ENCODE results near the gene HABP4. TPM values are rescaled to one million over a fixed set of nuclear protein-coding genes. Genes with fewer than 3 reads are reported as not detected.

Gene HABP4
- total RNA-seq, 3 donors from 2014 or later = 2.5 to 14.1 (median 3.8) TPM

GRCh38 chr9:96496368-96497116 lies 46.6 kb downstream of the HABP4 start:
- Histone ChIP-seq H3K9me3 (no peaks in the 10 kb centered on the region), H3K36me3 (ENCODE audit: low read depth) (no peaks in the 10 kb centered on the region), H3K4me1 (ENCODE audit: low read depth) (no peaks in the 10 kb centered on the region), H3K4me3 (no peak overlapping the region)
- intact Hi-C loops (cut with DNase I, micrococcal nuclease) = no loop called here
- TF ChIP-seq, protein P1, sequence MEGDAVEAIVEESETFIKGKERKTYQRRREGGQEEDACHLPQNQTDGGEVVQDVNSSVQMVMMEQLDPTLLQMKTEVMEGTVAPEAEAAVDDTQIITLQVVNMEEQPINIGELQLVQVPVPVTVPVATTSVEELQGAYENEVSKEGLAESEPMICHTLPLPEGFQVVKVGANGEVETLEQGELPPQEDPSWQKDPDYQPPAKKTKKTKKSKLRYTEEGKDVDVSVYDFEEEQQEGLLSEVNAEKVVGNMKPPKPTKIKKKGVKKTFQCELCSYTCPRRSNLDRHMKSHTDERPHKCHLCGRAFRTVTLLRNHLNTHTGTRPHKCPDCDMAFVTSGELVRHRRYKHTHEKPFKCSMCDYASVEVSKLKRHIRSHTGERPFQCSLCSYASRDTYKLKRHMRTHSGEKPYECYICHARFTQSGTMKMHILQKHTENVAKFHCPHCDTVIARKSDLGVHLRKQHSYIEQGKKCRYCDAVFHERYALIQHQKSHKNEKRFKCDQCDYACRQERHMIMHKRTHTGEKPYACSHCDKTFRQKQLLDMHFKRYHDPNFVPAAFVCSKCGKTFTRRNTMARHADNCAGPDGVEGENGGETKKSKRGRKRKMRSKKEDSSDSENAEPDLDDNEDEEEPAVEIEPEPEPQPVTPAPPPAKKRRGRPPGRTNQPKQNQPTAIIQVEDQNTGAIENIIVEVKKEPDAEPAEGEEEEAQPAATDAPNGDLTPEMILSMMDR (IDR thresholded peaks at IDR 0.05) = no peak
- DNase-seq = no peak
- no peak for ATAC-seq

- Histone ChIP-seq H3K4me3 (no peak overlapping the region), H3K36me3 (ENCODE audit: low read depth) (no peaks in the 10 kb centered on the region), H3K4me1 (ENCODE audit: low read depth) (no peaks in the 10 kb centered on the region), H3K9me3 (no peaks in the 10 kb centered on the region)
- intact Hi-C loops (cut with DNase I, micrococcal nuclease) = no loop called here
- DNase-seq = no peak
- ATAC-seq = no peak
- TF ChIP-seq, protein P1 (IDR thresholded peaks at IDR 0.05) = no peak
Measured at GRCh38 chr9:96497117-96497399, 47.1 kb downstream of the HABP4 start.

GRCh38 chr9:96498796-96499195 lies 48.8 kb downstream of the HABP4 start:
- DNase-seq = no peak
- no peaks in the 10 kb centered on the region for H3K9me3 ChIP-seq
- no peaks in the 10 kb centered on the region for H3K4me1 ChIP-seq (ENCODE audit: low read depth)
- intact Hi-C loops (cut with DNase I, micrococcal nuclease) = no loop called here
- TF ChIP-seq, protein P1 (IDR thresholded peaks at IDR 0.05) = no peak
- no peak overlapping the region for H3K4me3 ChIP-seq
- ATAC-seq = no peak
- no peaks in the 10 kb centered on the region for H3K36me3 ChIP-seq (ENCODE audit: low read depth)

DNA sequence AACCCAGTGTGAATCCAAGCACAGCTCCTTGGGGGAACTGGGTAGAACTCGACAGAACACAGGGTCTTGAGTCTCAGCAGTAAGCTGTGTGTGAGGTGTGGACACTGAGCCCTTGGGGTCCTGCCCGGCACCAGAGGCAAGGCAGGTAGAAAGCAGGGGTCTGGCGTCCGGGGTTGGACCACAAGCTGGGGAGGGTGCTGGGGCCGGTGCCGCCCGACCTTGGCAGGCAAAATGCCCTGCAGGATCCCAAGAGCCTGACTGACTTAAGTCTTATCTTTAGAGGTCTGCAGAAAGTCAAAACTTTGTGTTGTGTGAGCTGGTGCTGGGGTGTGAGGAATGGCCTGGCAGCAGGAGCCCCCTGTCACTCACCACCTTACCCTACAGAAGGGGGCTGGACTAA lies 49.3 kb downstream of the HABP4 start:
- intact Hi-C loops (cut with DNase I, micrococcal nuclease) = no loop called here
- Histone ChIP-seq H3K36me3 (ENCODE audit: low read depth) (no peaks in the 10 kb centered on the region), H3K9me3 (no peaks in the 10 kb centered on the region), H3K4me1 (ENCODE audit: low read depth) (no peaks in the 10 kb centered on the region), H3K4me3 (no peak overlapping the region)
- TF ChIP-seq, protein P1 (IDR thresholded peaks at IDR 0.05) = no peak
- ATAC-seq (no peak), DNase-seq (no peak)

- Histone ChIP-seq H3K4me3 (no peak overlapping the region), H3K4me1 (ENCODE audit: low read depth) (no peaks in the 10 kb centered on the region), H3K9me3 (no peaks in the 10 kb centered on the region), H3K36me3 (ENCODE audit: low read depth) (no peaks in the 10 kb centered on the region)
- intact Hi-C loops (cut with DNase I, micrococcal nuclease) = no loop called here
- no peak for ATAC-seq
- no peak for DNase-seq
- TF ChIP-seq, protein P1 (IDR thresholded peaks at IDR 0.05) = no peak
Measured at GRCh38 chr9:96500696-96501632, 51.0 kb downstream of the HABP4 start.

All from mucosa of descending colon (tissue), 3 donors.